GM12892 (cell line): ENCODE data around the gene TPD52L1.

Source experiments
- POLR2A ChIP-seq: IDR thresholded peaks from 2 replicates; pipeline ENCODE4 v1.6.1; 2011; ENCODE audit warnings: low read depth, low read length, control low read depth
- POLR2AphosphoS5 ChIP-seq: IDR thresholded peaks from 2 replicates; pipeline ENCODE4 v1.6.1; 2011; ENCODE audit warnings: low read depth, low read length, control low read depth

- TF ChIP-seq POLR2A (no peak), POLR2AphosphoS5 (no peak)
Measured at GRCh38 chr6:125123468-125124048, 30.0 kb upstream of the TPD52L1 start.
